GM12801 (cell line): Measurements from ENCODE around the gene AREG.

Experiments used
- CTCF ChIP-seq: IDR thresholded peaks from one replicate; pipeline ENCODE4 v1.5.1; 2011; ENCODE audit warnings: control low read depth; ENCODE audit not compliant: insufficient read length; ENCODE audit errors: extremely low read depth

Gene AREG

GRCh38 chr4:74446896-74447295, 2.0 kb downstream of the AREG start:
- no peak for TF ChIP-seq CTCF

DNA sequence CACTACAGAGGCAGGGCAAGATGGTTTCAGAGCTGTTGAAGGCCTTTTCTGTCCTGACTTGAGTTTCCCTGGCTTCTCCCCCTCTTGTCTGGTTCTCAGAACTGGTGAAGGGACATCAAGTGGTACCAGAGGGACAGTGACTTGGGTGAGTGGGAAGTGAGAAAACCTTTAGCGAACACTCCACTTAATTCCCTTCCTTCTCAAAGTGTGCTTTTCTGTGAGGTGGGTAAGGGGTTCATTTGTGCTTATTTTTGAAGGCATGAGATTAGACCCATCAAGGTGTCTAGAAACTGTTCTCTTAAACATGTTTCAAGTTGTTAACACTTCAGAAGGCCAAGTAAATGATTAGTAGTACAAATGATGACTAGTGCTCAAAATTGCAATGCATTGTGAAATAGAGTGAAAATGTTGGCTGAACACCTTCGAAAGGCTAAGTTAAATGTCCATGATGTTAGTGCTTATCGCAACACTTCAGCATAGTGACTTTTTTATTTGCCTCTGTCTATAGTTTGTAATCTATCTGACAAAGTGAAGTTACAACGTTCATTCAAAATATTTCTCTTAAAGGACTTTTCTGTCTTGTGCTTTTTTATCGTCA, 2.8 kb downstream of the AREG start:
- no peak for TF ChIP-seq CTCF

DNA sequence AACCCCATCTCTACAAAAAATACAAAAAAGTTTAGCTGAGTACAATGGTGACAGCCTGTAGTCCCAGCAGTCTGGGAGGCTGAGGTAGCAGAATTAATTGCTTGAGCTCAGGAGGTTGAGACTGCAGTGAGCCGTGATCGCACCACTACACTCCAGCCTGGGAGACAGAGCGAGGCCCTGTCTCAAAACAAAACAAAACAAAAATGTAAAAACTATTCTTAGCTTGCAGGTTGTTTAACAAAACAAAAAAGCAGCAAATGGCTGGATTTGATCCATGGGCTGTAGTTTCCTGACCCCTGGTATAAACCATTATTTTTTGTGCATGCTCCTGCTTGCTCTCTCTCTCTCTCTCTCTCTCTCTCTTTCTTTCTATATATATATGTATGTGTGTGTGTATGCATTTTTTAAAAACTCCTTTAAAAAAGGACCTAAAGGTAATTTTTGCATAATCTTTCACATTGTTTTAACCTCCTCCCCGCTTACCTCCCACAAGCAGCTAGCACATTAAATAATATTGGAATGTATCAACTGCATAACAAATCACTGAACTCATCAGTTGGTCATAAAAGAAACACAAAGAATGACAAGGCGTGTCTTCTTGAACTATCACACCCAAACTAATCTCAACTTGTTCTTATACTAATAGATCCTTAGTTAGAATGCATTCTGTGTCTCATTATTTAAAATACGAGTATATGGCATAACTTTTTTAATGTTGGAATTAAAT, 4.8 kb downstream of the AREG start:
- TF ChIP-seq CTCF, result no peak

DNA sequence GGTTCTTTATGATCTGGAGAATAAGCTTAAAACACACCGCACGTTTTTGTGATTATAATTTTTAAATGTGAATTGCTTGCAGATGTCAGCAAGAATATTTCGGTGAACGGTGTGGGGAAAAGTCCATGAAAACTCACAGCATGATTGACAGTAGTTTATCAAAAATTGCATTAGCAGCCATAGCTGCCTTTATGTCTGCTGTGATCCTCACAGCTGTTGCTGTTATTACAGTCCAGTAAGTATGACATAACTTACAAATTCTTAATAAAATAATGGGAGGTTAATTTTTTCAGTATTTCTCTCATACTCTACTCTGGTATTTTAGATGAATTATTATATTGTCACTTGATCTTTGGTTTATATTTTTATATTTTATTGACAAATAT, 5.4 kb downstream of the AREG start:
- TF ChIP-seq CTCF, result no peak

DNA sequence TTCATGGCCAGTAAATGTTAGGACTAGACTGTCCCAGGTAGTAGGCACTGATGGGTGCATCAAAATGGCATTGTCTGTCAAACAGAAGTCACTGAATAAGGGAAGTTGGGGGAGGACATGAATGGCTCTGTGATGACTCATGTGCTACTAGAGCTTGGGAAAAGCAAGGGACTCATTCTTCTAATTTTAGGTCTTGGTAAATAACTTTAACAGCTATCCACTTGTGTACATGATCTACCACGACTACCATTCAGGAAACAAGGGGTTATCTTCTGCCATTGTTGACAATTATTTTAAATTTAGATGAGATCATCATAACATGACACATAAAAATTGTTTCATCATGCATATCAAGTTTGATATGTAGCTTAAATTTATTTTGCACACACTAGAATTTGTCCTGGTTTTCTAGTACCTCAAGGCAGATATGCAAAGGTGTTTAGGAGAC, 6.3 kb downstream of the AREG start:
- no peak for TF ChIP-seq CTCF

- TF ChIP-seq CTCF, result no peak
Observed at GRCh38 chr4:74453037-74453635, 8.2 kb downstream of the AREG start.

- TF ChIP-seq CTCF, result no peak
Observed at GRCh38 chr4:74453829-74454742, 9.2 kb downstream of the AREG start.
